ENCODE measurements around the gene RAPGEF4.
"Not testable (repeated sequence)": the region's sequence is repeated elsewhere in the genome, so short reads cannot be mapped to it uniquely, and the experiment has no call there.

Gene RAPGEF4

GRCh38 chr2:173077506-173078177 lies 342.0 kb downstream of the RAPGEF4 start:
- DNase-seq, result peak; percentile 58

GRCh38 chr2:173079141-173079540 lies 343.5 kb downstream of the RAPGEF4 start:
- peak; percentile 52 for DNase-seq

GRCh38 chr2:173079973-173080860 lies 344.6 kb downstream of the RAPGEF4 start:
- peak; percentile 98 for DNase-seq

GRCh38 chr2:173086518-173087213 lies 351.0 kb downstream of the RAPGEF4 start:
- DNase-seq, result peak; percentile 46

- peak; percentile 67 for DNase-seq
Measured at GRCh38 chr2:173087214-173087581, 351.6 kb downstream of the RAPGEF4 start.

- no peak for DNase-seq
Measured at GRCh38 chr2:173087793-173088496, 352.3 kb downstream of the RAPGEF4 start.

- peak; percentile 72 for DNase-seq
Measured at GRCh38 chr2:173090276-173090877, 354.7 kb downstream of the RAPGEF4 start.

- DNase-seq, result no peak
Measured at GRCh38 chr2:173090973-173091660, 355.5 kb downstream of the RAPGEF4 start.

- no peak for DNase-seq
Measured at GRCh38 chr2:173091910-173092309, 356.3 kb downstream of the RAPGEF4 start.

GRCh38 chr2:173092844-173093402 lies 357.3 kb downstream of the RAPGEF4 start:
- DNase-seq, result no peak

- not testable (repeated sequence) for DNase-seq
Measured at GRCh38 chr2:173093617-173094016, 358.0 kb downstream of the RAPGEF4 start.

GRCh38 chr2:173094731-173095130 lies 359.1 kb downstream of the RAPGEF4 start:
- DNase-seq, result no peak

- no peak for DNase-seq
Measured at GRCh38 chr2:173095356-173095755, 359.7 kb downstream of the RAPGEF4 start.

GRCh38 chr2:173099271-173099670 lies 363.6 kb downstream of the RAPGEF4 start:
- DNase-seq, result no peak

GRCh38 chr2:173099804-173100203 lies 364.2 kb downstream of the RAPGEF4 start:
- no peak for DNase-seq

- no peak for DNase-seq
Measured at GRCh38 chr2:173101687-173102086, 366.0 kb downstream of the RAPGEF4 start.
